ENCODE data around the gene RGL1.

RGL1 gene

GRCh38 chr1:183957216-183957830 lies 152.4 kb downstream of the RGL1 start:
- DNase-seq (ENCODE audit: low spot score): no peak

GRCh38 chr1:183958958-183959357 lies 154.0 kb downstream of the RGL1 start:
- DNase-seq (ENCODE audit: low spot score): no peak

GRCh38 chr1:183961132-183961531 lies 156.2 kb downstream of the RGL1 start:
- no peak for DNase-seq (ENCODE audit: low spot score)

GRCh38 chr1:183962903-183963302 lies 158.0 kb downstream of the RGL1 start:
- no peak for DNase-seq (ENCODE audit: low spot score)

GRCh38 chr1:183965726-183966125 lies 160.8 kb downstream of the RGL1 start:
- DNase-seq (ENCODE audit: low spot score): no peak

GRCh38 chr1:183966487-183966886 lies 161.6 kb downstream of the RGL1 start:
- DNase-seq (ENCODE audit: low spot score): no peak

- DNase-seq (ENCODE audit: low spot score): no peak
Observed at GRCh38 chr1:183967914-183968313, 163.0 kb downstream of the RGL1 start.

- no peak for DNase-seq (ENCODE audit: low spot score)
Observed at GRCh38 chr1:183968386-183968785, 163.5 kb downstream of the RGL1 start.

GRCh38 chr1:183970516-183971300 lies 165.8 kb downstream of the RGL1 start:
- DNase-seq (ENCODE audit: low spot score): no peak

- DNase-seq (ENCODE audit: low spot score): no peak
Observed at GRCh38 chr1:183975651-183976050, 170.7 kb downstream of the RGL1 start.

- DNase-seq (ENCODE audit: low spot score): no peak
Observed at GRCh38 chr1:183977717-183978116, 172.8 kb downstream of the RGL1 start.
